C4-2B (cell line): ENCODE measurements around the gene ALDH4A1.

Experiments used
- H3K27ac ChIP-seq: fragments of 450-650 bp; 2 replicates; pipeline ENCODE4 v1.5.1; 2017
- CTCF ChIP-seq: fragments of 450-650 bp; conservative IDR thresholded peaks from 2 replicates; pipeline ENCODE4 v1.5.1; 2017; ENCODE audit warnings: mild to moderate bottlenecking
- ZFX ChIP-seq: fragments of 450-650 bp; IDR thresholded peaks from 2 replicates; pipeline ENCODE4 v1.6.1; 2017

The ALDH4A1 gene

GRCh38 chr1:18866846-18867245, 35.5 kb downstream of the ALDH4A1 start:
- TF ChIP-seq ZFX = no peak
- H3K27ac ChIP-seq = no peak overlapping the region

- H3K27ac ChIP-seq = no peak overlapping the region
- TF ChIP-seq CTCF = no peak
- TF ChIP-seq ZFX = no peak
These were observed 36.0 kb downstream of the ALDH4A1 start for GRCh38 chr1:18866314-18866713.

GRCh38 chr1:18865176-18865575, 37.2 kb downstream of the ALDH4A1 start:
- TF ChIP-seq ZFX = no peak
- no peak for TF ChIP-seq CTCF
- no peak overlapping the region for H3K27ac ChIP-seq

- H3K27ac ChIP-seq = no peak overlapping the region
- TF ChIP-seq ZFX = no peak
- no peak for TF ChIP-seq CTCF
These were observed 40.8 kb downstream of the ALDH4A1 start for GRCh38 chr1:18861590-18861989.

DNA sequence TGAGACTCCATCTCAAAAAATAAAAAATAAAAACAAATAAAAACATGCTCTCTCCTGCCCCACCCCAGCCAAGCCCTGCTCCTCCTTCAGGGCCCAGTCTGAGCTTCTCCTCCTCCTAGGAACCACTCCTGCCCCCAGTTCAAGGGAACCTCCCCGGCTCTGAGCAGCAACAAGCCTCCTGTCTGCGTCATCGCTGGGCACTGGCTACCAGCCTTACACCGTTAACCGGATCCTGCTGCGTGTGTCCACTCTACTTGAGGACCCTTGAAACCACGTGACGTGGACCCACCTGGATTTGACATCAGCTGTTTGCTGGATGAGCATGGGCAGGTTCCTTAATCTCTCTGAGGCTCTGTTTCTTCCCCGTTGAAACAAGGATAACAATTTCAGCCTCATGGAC, 41.3 kb downstream of the ALDH4A1 start:
- H3K27ac ChIP-seq = no peak overlapping the region
- no peak for TF ChIP-seq CTCF
- no peak for TF ChIP-seq ZFX

DNA sequence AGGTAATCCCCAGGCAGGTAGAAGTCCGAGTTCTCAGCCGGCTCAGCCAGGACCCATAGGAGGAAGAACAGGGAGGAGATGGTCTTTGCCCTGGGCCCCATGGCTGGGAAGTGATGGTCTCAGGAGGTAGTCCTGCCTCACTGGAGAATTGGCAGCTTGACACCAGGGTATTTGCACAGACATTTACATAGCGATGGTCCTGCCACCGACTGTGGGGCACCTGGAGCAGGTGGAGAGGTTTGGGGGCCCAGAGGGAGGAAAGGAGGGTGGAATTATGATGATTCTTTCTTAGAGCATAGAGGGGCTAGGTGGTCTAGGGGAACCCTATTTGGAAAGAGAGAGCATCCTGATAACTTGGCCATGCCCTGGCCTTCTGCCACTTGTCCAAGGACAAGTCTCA, 42.8 kb downstream of the ALDH4A1 start, which contains the start of gene TAS1R2:
TSS of gene TAS1R2 (minus strand) at position 101 of the 400 bp plus-strand sequence. CDS start at position 101, 0 bp downstream.
- no peak within 1 kb of the TSS for H3K27ac ChIP-seq
- TF ChIP-seq CTCF (no peak), ZFX (no peak)

DNA sequence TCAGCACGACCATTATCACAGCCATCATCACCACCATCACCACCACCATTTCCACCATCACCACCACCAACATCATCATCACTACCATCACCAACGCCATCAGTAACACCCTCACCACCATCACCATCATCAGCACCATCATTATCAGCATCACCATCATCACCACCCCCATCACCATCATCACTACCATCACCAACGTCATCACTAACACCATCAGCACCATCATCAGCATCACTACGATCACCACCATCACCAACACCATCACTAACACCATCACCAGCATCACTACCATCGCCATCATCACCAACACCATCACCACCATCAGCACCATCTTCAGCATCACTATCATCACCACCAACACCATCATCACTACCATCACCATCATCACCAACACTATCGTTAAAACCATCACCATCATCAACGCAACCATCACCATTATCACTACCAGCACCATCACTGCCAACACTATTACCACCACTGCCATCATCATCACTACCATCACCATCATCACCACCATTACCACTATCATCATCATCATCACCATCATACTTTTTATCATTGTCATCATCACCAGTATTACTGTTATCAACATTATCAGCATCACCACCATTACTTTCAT, 44.2 kb downstream of the ALDH4A1 start:
- TF ChIP-seq CTCF = no peak
- no peak for TF ChIP-seq ZFX

GRCh38 chr1:18856435-18856834, 45.9 kb downstream of the ALDH4A1 start:
- TF ChIP-seq CTCF (no peak), ZFX (no peak)
- no peak overlapping the region for H3K27ac ChIP-seq

More for the DNA sequence above, 44.2 kb downstream of the ALDH4A1 start:
- no peak overlapping the region for H3K27ac ChIP-seq
